Testis (tissue), 2 donors: ENCODE results near the gene HELZ.

Source experiments
- CTCF ChIP-seq, 3 experiments: fragments of 450-650 bp in 2 of 3; fragments of 200-600 bp in 1 of 3; sonication (generic) in 1 of 3; IDR thresholded peaks; one replicate each; pipeline ENCODE4 v1.5.1; 2016 to 2019; ENCODE audit warnings: antibody characterized with exemption in 3 of 3, mild to moderate bottlenecking in 2 of 3, moderate library complexity in 1 of 3
- POLR2A ChIP-seq: fragments of 450-650 bp; IDR thresholded peaks from one replicate; pipeline ENCODE4 v1.6.1; 2017; ENCODE audit warnings: antibody characterized with exemption, mild to moderate bottlenecking, moderate library complexity

GRCh38 chr17:67123699-67124098 is 121.3 kb downstream of the HELZ start:
- no peak for TF ChIP-seq CTCF (IDR thresholded peaks at IDR 0.05)
- TF ChIP-seq POLR2A, result no peak
